Stimulated activated CD8-positive, alpha-beta memory T cell treated with anti-CD3 and anti-CD28 coated beads, Interleukin-15, amount 100 ng/mL, for 1 hour (primary cell): ENCODE measurements around the gene FBXL12.
"Not testable (repeated sequence)": the region's sequence is repeated elsewhere in the genome, so short reads cannot be mapped to it uniquely, and the experiment has no call there.

ENCODE experiments used
- DNase-seq: peaks from one replicate; pipeline ENCODE4 v3.0.0-alpha.2; 2020; ENCODE audit warnings: low read depth

Gene FBXL12

DNA sequence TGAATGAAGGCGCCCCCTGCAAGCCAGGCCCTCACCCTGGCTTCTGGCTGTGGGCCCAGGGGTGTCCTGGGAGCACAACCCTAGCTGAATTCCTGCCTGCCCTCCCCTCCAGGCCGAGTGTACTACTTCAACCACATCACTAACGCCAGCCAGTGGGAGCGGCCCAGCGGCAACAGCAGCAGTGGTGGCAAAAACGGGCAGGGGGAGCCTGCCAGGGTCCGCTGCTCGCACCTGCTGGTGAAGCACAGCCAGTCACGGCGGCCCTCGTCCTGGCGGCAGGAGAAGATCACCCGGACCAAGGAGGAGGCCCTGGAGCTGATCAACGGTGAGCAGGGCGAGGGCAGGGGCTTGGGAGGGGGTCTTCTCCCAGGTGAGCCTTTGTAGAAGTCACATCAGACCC lies 19.4 kb upstream of the FBXL12 start:
- DNase-seq = no peak

DNA sequence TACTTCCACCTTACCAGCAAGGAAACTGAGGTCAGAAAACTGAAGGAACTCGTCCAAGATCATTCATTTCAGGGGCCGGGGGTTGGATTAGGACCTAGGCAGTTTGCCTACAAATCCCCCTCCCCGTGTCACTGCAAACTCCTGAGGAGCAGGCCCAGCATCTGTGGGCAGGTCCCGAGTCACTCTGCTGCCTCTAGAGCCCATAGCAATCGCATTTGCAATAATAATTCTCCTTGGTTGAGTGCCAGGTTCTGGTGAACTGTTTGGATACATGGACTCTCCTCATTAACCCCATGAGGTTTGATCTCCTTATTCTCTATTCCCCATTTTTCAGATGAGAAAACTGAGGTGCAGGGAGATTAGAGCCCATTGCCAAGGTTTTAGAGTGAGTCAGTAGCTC lies 17.1 kb upstream of the FBXL12 start:
- no peak for DNase-seq

DNA sequence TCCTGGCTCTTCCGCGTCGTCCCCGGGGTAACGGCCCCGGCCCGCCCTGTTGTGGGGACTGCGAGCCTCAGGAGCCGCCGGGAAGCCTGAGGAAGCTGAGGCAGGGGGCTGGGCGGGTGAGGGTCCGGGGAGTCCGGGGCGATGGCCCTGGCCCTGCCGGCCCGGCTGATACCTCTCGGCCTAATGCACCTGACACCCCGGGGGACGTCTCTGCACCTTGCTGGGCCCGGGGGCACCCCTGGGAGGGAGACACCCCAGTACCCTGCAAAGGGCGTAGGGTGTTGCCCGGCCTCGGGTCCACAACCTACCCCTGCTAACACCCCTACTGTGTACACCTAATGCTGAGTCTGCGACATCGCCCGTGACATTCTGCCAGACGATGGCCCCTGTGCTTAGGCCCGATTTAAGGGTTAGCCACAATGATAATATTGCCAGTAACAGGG lies 16.6 kb upstream of the FBXL12 start:
- DNase-seq = no peak

DNA sequence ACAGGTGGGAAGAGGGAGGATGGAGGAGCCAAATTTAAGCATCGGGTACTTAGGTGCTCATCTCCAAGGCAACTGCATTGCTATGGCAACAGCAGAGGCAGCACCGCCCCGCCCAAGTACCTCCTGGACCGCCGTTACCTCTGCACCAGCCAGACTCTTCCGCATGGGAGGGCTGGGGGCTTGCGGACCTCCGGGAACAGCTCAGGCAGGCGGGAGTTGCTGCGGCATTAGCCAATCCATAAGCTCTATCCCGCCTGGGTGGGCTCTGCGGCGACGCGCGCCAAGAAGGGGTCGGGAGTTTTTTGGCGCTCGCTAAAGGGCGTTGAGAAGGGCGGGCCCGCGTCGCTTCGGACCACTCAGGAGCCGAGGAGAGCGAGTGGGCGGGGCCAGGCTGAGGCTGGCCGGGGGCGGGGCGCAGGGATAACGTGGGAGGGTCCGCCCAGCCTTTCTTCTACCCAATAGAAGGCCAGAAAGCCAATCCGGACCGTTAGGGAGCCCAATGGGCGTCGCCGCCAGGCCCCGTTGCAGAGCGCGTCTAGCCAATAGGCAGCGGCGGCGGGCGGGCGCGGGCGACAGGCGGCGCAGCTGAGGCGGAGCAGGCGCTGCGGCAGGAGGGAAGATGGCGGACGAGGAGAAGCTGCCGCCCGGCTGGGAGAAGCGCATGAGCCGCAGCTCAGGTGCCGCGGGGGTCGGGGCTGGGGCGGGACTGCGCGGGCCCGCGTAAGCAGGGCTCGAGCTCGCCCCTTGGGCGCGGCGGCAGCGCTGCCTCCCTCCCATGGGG lies 16.0 kb upstream of the FBXL12 start, which contains the start of gene PIN1:
TSS of gene PIN1 (plus strand) at position 593 of the 781 bp plus-strand sequence. CDS start at position 620, 27 bp downstream.
- peak; percentile 98 for DNase-seq

DNA sequence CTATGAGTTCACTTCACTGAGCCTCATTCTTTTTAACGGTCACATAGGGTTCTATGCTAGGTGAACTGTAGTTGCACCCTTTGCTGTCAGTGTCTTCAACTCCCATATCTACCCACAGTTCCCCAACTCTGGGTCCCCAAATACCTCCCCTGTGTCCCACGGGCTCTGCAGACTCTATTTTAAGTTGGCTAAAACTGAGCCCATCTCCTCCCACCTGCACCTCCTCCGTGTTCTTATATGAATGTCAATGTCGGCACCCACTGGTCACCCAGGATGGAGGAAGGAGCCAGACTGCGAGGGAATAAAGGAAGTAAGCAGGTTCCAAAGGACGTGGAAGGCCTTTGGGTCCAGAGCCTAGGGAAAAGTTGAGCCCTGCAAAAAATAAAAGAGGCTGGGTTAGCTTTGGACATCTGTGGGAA lies 15.4 kb upstream of the FBXL12 start:
- no peak for DNase-seq

DNA sequence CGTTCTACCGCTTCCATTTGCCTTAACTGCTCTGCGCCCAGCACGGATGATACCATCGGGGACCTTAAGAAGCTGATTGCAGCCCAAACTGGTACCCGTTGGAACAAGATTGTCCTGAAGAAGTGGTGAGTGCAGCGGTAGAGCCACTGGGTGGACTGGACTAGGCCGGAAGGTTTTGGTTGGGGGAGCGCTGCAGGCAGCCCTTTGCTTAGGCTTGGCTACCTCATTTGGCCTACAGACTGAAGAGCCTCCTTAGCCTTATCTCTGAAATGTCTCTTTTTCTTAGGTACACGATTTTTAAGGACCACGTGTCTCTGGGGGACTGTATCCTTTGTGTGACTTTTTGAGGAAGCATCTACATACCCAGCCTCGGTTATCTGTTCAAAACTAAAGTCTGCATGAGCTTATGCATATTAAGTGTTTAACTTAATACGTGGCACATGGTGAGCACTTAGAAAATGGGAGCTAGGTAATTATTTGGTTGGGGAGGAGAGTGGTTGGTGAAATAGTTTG lies 9.7 kb upstream of the FBXL12 start:
- DNase-seq = no peak

DNA sequence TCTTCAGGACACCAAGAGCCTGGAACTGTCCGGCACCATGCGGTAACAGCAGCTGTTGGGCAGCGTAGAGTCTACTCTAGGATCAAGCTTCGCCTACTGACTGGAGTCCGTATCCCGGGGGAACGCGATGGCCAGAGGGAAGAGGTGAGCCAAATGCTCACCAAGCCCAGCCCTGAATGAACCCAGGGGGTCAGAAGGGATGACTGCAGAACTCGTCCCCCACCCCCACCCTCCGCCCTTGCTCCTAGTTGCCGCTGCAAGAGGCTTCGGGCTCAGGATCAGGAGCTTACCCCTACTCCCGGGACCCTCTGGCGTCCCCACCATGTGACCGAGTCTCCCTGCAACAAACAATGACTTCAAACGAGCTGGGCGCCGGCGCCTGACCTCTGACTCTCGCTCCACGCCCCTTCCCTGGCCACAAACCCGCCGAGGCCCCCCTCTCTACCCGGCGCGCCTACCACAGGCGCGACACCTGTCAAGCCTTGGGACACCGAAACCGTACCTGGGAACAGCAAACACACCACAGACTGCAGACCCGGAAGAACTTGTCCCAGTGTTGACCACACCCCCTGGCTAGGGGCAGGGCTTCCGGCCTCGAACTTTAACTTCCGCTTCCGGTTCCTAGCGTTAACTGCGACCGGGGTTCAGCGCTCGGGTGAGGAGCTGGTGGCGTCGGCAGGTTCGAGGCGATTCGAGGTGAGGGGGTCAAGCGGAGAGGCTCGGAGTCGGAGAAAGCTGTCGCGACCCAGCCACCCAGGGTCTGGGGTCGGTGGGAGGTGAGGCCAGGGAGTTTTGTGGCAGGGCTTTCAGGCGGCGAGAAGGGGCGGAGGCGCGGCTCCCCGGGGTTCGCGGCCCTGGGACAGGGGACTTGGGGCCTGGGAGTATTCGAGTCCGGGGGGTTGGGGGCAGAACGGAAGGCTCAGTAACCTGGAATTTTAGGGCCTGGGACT lies 8.7 kb upstream of the FBXL12 start, which contains the start of gene UBL5:
TSS of gene UBL5 (plus strand) at position 630 of the 950 bp plus-strand sequence. CDS start 420 bp downstream, outside the sequence.
- DNase-seq = peak; percentile 83

DNA sequence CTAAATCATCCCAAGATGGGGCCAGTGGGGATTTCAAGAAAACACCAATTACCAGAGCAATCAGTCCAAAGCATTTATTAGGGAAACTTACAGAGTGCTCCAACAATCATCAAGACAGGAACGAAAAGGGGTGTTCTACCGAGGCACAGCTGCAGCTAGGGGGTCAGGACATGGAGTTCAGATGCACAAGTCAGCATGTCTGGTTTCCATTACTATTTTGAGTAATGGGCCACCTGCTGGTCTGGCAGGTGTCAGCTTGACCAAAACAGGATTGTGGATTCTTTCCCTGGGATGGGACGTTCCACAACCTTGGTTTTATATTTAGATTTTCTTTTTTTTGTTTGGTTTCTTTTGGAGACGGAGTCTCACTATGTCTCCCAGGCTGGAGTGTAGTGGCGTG lies 4.9 kb upstream of the FBXL12 start:
- DNase-seq = no peak

DNA sequence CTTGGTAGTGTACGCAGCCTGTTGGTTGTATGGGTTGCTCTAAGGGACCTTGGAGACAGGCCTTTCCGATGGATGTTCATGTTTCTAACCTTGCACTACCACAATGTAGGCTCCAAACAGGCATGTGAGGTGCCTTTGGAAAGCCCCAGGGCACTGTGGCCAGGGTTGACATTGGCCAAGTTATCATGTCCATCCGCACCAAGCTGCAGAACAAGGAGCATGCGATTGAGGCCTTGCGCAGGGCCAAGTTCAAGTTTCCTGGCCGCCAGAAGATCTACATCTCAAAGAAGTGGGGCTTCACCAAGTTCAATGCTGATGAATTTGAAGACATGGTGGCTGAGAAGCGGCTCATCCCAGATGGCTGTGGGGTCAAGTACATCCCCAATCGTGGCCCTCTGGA lies 1.2 kb upstream of the FBXL12 start:
- DNase-seq = not testable (repeated sequence)

DNA sequence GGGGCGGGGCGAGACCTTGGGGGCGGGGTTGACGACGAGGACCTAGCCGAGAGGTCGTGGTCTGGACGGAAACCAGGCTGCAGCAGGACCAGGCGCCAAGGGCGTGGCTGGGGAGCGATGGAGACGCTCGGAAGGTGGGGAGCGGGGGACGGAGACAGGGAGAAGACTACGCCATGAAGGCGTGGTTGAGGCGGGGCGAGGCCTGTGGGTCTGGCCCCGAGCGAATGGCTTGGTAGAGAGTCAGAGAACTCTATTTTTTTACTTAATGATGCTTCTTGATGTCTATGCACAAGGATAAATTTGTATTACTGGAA lies 674 bp upstream of the FBXL12 start:
- no peak for DNase-seq

DNA sequence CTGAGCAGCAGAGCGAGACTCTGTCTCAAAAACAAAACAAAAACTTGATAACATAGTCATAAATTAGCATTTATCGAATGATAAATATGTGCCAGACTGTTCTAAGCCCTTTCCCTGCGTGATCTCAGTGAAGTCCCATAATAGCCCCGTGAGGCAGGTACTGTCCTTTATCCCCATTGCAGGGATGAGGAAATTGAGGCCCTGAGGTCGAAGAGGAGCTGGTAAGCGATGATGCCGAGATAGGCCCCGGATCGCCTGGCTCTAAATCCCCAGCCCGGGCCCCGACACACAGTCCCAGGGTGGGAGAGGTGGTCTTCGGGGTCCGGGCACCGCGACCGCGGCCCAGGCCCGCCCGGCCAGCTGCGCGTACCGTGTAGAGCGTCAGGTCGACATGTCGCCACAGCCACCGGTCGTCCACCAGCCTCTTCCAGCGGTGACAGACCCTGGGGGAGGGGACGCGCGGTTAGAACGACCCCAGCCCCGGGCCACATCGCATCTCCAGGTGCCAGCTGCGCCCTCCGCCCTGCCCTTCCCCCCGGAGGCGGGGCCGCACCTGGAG lies 625 bp downstream of the FBXL12 start:
- DNase-seq = no peak

DNA sequence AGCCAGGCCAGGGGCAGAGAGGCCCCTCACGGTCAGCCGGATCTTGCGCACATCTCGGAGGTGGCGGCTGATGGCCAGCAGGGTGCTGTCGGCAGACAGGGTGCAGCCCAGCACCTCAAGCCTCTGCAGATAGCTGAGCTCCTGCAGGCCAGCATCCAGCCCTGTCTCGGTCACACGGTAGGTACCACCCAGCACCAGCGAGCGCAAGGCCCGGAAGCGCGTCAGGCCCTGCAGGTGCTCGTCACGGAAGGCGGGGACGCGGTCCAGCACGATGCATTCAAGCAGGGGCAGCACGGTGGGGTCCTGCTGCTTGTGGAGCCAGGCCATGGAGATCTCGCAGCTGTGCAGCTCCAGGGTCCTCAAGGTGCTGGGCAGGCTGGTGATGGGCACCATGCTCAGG lies 7.7 kb downstream of the FBXL12 start:
- DNase-seq = no peak

DNA sequence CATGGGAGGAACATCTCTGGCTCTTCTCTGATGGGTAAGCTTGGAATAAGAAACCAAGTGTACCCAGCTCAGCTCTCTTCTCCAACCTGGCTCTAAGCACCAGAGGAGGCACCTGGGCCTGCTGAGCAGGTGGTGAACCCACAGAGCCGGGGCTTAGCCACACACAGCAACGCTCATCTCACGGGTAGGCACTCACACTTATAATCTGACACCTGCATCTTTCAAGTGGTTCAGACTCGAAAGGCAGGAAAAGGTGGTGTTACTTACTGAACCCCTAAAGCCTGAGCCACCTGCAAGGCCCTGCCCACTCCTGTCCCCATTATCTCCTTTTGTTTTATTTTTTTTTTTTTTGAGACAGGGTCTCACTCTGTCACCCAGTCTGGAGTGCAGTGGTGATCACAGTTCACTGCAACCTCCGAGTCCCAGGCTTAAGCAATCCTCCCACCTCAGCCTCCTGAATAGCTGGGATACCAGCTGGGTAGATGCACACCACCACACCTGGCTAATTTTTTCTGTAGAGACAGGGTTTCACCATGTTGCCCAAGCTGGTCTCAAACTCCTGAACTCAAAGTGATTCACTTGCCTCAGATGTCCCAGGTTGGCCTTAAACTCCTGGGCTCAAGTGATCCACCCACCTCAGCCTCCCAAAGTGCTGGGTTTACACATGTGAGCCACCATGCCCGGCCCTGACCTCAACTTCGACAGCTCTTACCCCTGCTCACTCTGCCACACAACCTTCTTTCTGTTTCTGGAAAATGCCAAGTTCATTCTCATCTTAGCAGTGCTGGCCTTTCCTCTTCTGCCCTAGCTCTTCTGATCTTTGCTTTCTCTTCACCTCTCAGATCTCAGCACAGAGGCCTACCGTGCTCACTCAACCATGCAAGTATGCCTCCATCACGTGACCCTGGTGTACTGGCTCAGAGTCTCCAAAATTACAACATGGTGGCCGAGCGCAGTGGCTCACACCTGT lies 9.7 kb downstream of the FBXL12 start:
- no peak for DNase-seq

DNA sequence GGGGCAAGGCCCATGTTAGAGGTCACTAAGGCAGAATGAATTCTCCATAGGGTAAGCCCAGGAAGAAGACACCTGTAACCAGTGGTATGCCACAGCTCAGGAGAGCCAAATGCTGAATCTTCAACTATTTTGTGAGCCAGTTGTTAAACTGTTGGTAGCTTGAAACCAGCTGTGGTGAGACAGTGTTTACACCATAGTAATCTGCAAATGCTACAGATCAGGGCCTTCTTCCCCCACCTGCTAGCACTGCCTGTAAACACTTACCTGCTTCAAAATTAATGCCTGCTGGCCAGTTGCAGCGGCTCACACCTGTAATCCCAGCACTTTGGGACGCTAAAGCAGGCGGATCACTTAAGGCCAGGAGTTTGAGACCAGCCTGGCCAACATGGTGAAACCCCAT lies 12.1 kb downstream of the FBXL12 start:
- no peak for DNase-seq

DNA sequence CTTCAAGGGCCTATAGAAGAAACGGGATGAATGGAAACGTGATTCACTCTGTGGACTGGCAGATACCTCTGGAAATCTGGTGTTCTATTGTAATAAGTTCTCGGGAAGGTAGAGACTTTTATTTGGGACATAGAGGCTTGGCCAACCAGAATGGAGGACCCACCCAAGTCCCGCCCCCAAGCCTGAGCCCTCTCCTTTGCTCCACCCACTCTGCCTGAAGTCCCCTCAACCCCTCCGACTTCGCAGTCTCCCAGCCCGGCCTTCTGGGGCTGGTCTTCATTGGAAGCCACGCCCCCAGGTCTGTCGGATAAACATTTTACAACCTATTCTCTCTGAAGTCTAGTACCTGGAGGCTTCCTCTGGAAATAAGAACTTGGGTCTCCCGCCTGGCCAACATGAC lies 16.9 kb downstream of the FBXL12 start:
- no peak for DNase-seq

DNA sequence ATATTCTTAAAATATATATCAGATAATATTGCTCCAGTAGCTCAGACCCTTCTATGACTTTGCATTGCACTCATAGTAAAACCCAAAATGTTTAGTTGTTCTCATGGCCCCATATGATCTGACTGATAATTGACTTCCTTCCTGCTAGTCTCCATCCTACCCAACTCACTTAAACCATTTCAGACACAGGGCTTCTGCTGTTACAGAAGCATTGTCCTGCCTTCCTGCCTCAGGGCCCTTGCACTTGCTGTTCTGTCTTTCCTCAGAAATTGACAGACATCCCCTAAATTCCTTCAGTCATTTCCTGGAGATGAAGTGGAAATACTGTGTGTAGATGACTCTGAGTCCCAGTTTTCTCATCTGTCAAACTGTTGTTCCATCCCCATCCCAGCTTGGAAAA lies 19.7 kb downstream of the FBXL12 start:
- no peak for DNase-seq

DNA sequence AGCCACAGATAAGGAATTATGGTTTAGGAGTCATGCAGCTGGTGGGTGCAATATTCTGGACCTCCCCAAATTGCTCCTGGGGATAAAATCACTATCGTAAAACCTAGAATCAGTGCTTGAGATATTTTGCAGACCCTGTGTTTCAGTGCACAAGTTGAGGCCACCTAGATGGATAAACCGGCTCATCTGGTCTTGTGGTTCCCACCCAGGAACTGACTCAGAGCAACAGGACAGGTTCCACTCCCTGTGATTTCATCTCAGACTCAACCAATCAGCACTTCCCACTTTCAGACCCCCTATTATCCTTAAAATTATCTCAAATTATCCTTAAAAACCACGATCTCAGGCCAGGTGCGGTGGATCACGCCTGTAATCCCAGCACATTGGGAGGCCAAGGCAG lies 21.0 kb downstream of the FBXL12 start:
- DNase-seq = no peak

DNA sequence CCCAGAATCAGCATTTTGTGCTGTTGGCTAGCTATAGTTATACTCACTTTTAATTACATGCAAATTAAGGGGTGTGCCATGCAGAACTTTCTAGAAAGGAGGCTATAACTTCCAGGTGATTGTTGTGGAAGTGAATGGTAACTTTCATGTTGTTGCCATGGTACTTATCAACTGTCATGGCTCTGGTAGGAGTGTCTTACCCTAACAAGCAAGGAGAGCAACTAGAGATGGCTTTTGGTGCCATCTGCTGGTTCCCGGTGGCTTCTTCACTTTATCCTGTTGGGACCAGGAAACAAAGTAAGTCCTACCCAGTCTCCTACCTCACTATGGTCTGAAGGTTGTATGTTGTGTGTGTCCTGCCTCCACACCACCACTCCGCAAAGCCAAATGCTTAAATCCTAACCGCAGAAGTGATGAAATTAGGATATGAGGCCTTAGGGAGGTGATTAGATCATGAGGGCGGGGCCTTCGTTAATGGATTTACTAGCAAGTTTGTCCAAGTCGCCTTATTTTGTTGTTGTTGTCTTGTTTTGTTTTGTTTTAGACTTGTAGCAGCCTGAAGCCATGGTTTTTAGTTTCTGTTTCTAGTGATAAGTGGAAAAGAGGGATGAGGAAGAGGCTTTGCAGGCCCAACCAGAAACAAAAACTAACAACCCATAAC lies 22.6 kb downstream of the FBXL12 start:
- peak; percentile 70 for DNase-seq

DNA sequence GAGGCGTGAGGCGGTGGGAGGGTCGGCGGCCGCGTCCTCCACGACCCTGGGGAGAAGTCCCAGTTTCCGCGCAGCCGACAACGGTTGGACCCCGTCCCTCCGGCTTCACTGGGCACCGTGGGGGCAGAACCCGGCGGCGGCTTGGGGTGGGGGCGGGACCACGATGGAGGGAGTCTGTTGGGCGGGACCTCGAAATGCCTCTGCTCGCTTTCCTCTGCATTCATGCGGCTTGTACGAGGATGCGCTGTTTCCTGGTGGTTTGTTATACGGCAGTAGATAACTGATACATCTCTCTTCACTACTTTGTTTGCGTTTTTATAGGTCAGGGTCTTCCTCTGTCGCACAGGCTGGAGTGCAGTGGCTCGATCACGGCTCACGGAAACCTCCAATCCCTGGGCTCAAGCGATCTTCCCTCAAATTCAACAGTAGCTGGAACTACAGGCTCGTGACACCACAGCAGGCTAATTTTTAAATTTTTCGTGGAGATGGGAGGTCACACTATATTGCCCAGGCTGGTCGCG lies 25.7 kb downstream of the FBXL12 start:
- DNase-seq = peak; percentile 35
